GM12878 (cell line): Measurements from ENCODE around the gene ASMTL. TPM values are rescaled to one million over a fixed set of nuclear protein-coding genes. Genes with fewer than 3 reads are reported as not detected.
A peak's percentile ranks its signal among the peaks of the same experiment; 100 is the strongest.

Experiments
- ATAC-seq: fragments of 200-7000 bp; cut with Tn5 transposase; 3 replicates; pipeline ENCODE4 v1.9.1; 2020; ENCODE audit warnings: mild to moderate bottlenecking, moderate library complexity
- BruUV-seq: library from RNA; stranded (reverse); fragments of 400-500 nt; replicated peaks from 2 replicates; lab custom pipeline; 2021; lab: Mats Ljungman, UMichigan
- CTCF ChIA-PET: fragments of 300-600 bp; sonication (Branson Sonifier 250); formaldehyde crosslinking; extraction: SDS; loops from one replicate; lab custom pipeline; 2021; ENCODE audit warnings: inconsistent platforms; lab: Yijun Ruan, JAX
- POLR2A ChIA-PET: fragments of 350-600 bp; formaldehyde crosslinking; extraction: SDS; loops from one replicate; lab custom pipeline; 2021; ENCODE audit warnings: inconsistent platforms; lab: Charles Lee
- RAD21 ChIA-PET: fragments of 300-600 bp; sonication (Branson Sonifier 250); formaldehyde crosslinking; loops from one replicate; lab custom pipeline; 2023; ENCODE audit warnings: antibody characterized with exemption; ENCODE audit not compliant: unreplicated experiment; lab: Charles Lee
- SMC1A ChIA-PET: fragments of 300-600 bp; sonication (Branson Sonifier 250); formaldehyde crosslinking; loops from one replicate; lab custom pipeline; 2023; ENCODE audit not compliant: unreplicated experiment, uncharacterized antibody; lab: Charles Lee
- DNase-seq: peaks from one replicate; pipeline ENCODE4 v3.0.0-alpha.2; 2011; ENCODE audit warnings: low read depth, low spot score
- FAIRE-seq: peaks from 3 replicates; lab custom pipeline; 2011; peaks lifted over from hg19 to GRCh38; lab: Jason Lieb, UNC
- H2AFZ ChIP-seq: 2 replicates; pipeline ENCODE4 v1.6.0; 2011; ENCODE audit warnings: low read depth, low read length, control low read depth; ENCODE audit not compliant: control insufficient read depth
- H3K27ac ChIP-seq: 2 replicates; pipeline ENCODE4 v1.5.1; 2011; ENCODE audit warnings: control low read depth; ENCODE audit not compliant: control insufficient read depth, insufficient read depth
- H3K27me3 ChIP-seq, 2 experiments: replicated peaks in 1 of 2; 2 replicates each; pipeline versions ENCODE4 v1.6.0 to v1.6.1; 2011; ENCODE audit warnings: low read length in 1 of 2; ENCODE audit not compliant: control insufficient read depth in 2 of 2, insufficient read depth in 2 of 2
- H3K36me3 ChIP-seq, 2 experiments: 2 replicates each; pipeline ENCODE4 v1.5.1; 2011; ENCODE audit warnings: low read length in 1 of 2; ENCODE audit not compliant: control insufficient read depth in 2 of 2, insufficient read depth in 2 of 2
- H3K4me1 ChIP-seq: 2 replicates; pipeline ENCODE4 v1.6.1; 2011; ENCODE audit warnings: mild to moderate bottlenecking, low read length, moderate library complexity, mixed read lengths; ENCODE audit not compliant: control insufficient read depth, insufficient read depth
- H3K4me2 ChIP-seq: 2 replicates; pipeline ENCODE4 v1.6.0; 2011; ENCODE audit warnings: control low read depth; ENCODE audit not compliant: control insufficient read depth, insufficient read depth
- H3K4me3 ChIP-seq: fragments of 200-600 bp; sonication (generic); 2 replicates; pipeline ENCODE4 v1.5.1; 2016
- H3K79me2 ChIP-seq: 2 replicates; pipeline ENCODE4 v1.6.0; 2011; ENCODE audit warnings: low read length; ENCODE audit not compliant: control insufficient read depth, insufficient read depth
- H3K9ac ChIP-seq: 2 replicates; pipeline ENCODE4 v1.8.0; 2011; ENCODE audit warnings: low read length, control low read depth, mixed read lengths; ENCODE audit not compliant: control insufficient read depth, insufficient read depth
- H3K9me3 ChIP-seq: replicated peaks from 3 replicates; pipeline ENCODE4 v1.5.1; 2011; ENCODE audit warnings: mild to moderate bottlenecking, low read length; ENCODE audit not compliant: control insufficient read depth, insufficient read depth
- H4K20me1 ChIP-seq: 2 replicates; pipeline ENCODE4 v1.6.0; 2011; ENCODE audit not compliant: control insufficient read depth, insufficient read depth
- CBX5 ChIP-seq: sonication (generic); IDR thresholded peaks from 2 replicates; pipeline ENCODE4 v1.6.1; 2016; ENCODE audit warnings: low read depth, moderate library complexity, mild to moderate bottlenecking, inconsistent platforms
- CHD2 ChIP-seq: IDR thresholded peaks from 2 replicates; pipeline ENCODE4 v1.6.1; 2011; ENCODE audit warnings: low read depth, low read length, improper control_type of control experiment, borderline replicate concordance
- IKZF1 ChIP-seq: fragments of 450-650 bp; conservative IDR thresholded peaks from 2 replicates; pipeline ENCODE4 v1.6.1; 2017; ENCODE audit warnings: antibody characterized with exemption, mild to moderate bottlenecking
- NR2F1 ChIP-seq: fragments of 450-650 bp; conservative IDR thresholded peaks from 2 replicates; pipeline ENCODE4 v1.6.1; 2017; ENCODE audit warnings: mild to moderate bottlenecking
- NRF1 ChIP-seq: conservative IDR thresholded peaks from 2 replicates; pipeline ENCODE4 v1.6.1; 2011; ENCODE audit warnings: mild to moderate bottlenecking, low read depth, low read length, improper control_type of control experiment
- PAX5 ChIP-seq: IDR thresholded peaks from 2 replicates; pipeline ENCODE4 v1.6.1; 2011; ENCODE audit warnings: low read depth, low read length, borderline replicate concordance
- POLR2AphosphoS2 ChIP-seq: IDR thresholded peaks from 2 replicates; pipeline ENCODE4 v1.6.1; 2011; ENCODE audit warnings: low read depth, mild to moderate bottlenecking, low read length, improper control_type of control experiment, moderate library complexity
- POU2F2 ChIP-seq: IDR thresholded peaks from 3 replicates; pipeline ENCODE4 v1.6.1; 2011; ENCODE audit warnings: low read depth, mild to moderate bottlenecking, low read length, borderline replicate concordance
- RAD51 ChIP-seq: fragments of 450-650 bp; IDR thresholded peaks from 2 replicates; pipeline ENCODE4 v1.6.1; 2016; ENCODE audit warnings: moderate library complexity, mild to moderate bottlenecking, inconsistent platforms
- SPI1 ChIP-seq: IDR thresholded peaks from 2 replicates; pipeline ENCODE4 v1.6.1; 2011; ENCODE audit warnings: low read depth, mild to moderate bottlenecking, low read length, moderate library complexity, borderline replicate concordance; ENCODE audit not compliant: insufficient read depth
- SUZ12 ChIP-seq: fragments of 200-600 bp; sonication (generic); IDR thresholded peaks from one replicate; pipeline ENCODE4 v1.6.1; 2018; ENCODE audit warnings: antibody characterized with exemption, mild to moderate bottlenecking; ENCODE audit not compliant: unreplicated experiment
- YBX1 ChIP-seq: fragments of 450-650 bp; IDR thresholded peaks from 2 replicates; pipeline ENCODE4 v1.6.1; 2016; ENCODE audit warnings: antibody characterized with exemption
- whole genome bisulfite sequencing: methylation state at CpG from one replicate; pipeline ENCODE4 v1.1.6; 2016; ENCODE audit warnings: low lambda C conversion rate; ENCODE audit not compliant: insufficient replicate concordance, insufficient coverage; ENCODE audit errors: missing lambda C conversion rate; 5-methylcytosine and 5-hydroxymethylcytosine counted together
- in situ Hi-C: fragments of 300-500 bp; cut with MboI; formaldehyde crosslinking; loops from 9 replicates; pipeline ENCODE4 v1.14.3; 2018; ENCODE audit warnings: mixed read lengths
- intact Hi-C: fragments of 100-400 bp; cut with micrococcal nuclease; formaldehyde crosslinking; loops from one replicate; pipeline ENCODE4 v1.14.2; 2022; ENCODE audit not compliant: unreplicated experiment
- polyA plus RNA-seq, 11 experiments: library from polyadenylated mRNA; depleted of rRNA in 4 of 11; unstranded in 6 of 11; stranded (reverse) in 5 of 11; fragments of >200 nt; fragmentation: Nextera tagmentation in 4 of 11; fragmentation: Illumina TruSeq in 1 of 11; extraction: Ambion mirVana in 4 of 11; extraction: Trizol in 1 of 11; gene quantifications; 1 replicate in 1 of 11; 2 replicates in 10 of 11; pipeline versions ENCODE4 v1.2.1 to v1.2.3, GENCODE V29; 2011 to 2016; ENCODE audit warnings: inconsistent platforms in 2 of 11, missing spikeins in 2 of 11, low read depth in 1 of 11
- total RNA-seq, 4 experiments: library from RNA; depleted of rRNA in 3 of 4; stranded (reverse); fragments of >200 nt in 3 of 4; fragmentation: Illumina TruSeq in 1 of 4; extraction: Trizol in 1 of 4; gene quantifications; 2 replicates each; pipeline versions ENCODE4 v1.2.1 to v1.2.3, GENCODE V29; 2013 to 2021
- TF ChIP-seq, protein P1 (sequence below): fragments of 450-650 bp; IDR thresholded peaks from 2 replicates; pipeline ENCODE4 v1.6.1; 2018; ENCODE audit warnings: mild to moderate bottlenecking, low read depth, moderate library complexity; ENCODE audit not compliant: partially characterized antibody
- TF ChIP-seq, protein P2 (sequence below): IDR thresholded peaks from 2 replicates; pipeline ENCODE4 v1.6.1; 2012; ENCODE audit warnings: low read depth, low read length, improper control_type of control experiment

The ASMTL gene
- total and polyA plus RNA-seq, 10 of the 15 experiments (the other 5 are each of a cell fraction or from before 2014, with no cell fraction given) = 1.6 to 51.9 (median 32.1) TPM

DNA sequence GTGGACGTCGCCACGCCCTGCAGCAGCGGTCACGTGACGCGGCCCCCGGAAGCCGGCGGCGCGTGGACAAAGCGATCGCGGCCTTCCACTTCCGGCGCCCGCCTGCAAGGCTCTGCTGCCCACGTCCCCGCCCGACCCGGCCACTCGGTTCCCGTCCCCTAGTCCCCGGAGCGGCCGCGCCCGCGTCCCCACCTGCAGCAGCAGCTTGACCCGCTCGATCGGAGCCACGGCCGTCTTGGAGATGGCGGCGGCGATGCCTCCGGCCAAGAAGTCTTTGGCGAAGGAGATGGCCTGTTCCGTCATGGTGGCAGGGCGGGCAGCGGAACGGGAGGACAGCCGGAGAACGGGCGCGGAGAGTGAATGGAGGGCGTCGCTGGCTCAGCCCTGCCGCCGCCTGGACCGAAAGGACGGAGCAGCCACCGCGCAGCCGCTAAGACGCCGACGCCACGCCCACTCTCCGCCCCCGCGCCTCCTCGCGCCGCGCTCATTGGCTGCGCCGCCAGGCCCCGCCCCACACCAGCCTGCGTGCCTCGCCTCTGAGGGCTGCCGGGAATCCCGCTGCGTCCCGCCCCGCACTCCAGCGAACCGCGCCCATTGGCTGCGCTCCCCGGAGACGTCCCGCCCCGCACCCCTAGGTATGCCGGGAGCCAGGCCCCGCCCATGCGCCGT is 60.9 kb downstream of the ASMTL start, which contains the start of gene SLC25A6 (continued):
- TF ChIP-seq CHD2 (peak; percentile 62; the same call in 1 of the 2 replicates), YBX1 (no peak), CBX5 (no peak), SUZ12 (no peak), POU2F2 (0 out of 3 replicates have a peak, but pooled peaks have one; percentile 27)
- TF ChIP-seq, protein P1, sequence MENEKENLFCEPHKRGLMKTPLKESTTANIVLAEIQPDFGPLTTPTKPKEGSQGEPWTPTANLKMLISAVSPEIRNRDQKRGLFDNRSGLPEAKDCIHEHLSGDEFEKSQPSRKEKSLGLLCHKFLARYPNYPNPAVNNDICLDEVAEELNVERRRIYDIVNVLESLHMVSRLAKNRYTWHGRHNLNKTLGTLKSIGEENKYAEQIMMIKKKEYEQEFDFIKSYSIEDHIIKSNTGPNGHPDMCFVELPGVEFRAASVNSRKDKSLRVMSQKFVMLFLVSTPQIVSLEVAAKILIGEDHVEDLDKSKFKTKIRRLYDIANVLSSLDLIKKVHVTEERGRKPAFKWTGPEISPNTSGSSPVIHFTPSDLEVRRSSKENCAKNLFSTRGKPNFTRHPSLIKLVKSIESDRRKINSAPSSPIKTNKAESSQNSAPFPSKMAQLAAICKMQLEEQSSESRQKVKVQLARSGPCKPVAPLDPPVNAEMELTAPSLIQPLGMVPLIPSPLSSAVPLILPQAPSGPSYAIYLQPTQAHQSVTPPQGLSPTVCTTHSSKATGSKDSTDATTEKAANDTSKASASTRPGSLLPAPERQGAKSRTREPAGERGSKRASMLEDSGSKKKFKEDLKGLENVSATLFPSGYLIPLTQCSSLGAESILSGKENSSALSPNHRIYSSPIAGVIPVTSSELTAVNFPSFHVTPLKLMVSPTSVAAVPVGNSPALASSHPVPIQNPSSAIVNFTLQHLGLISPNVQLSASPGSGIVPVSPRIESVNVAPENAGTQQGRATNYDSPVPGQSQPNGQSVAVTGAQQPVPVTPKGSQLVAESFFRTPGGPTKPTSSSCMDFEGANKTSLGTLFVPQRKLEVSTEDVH = no peak
- TF ChIP-seq, protein P2, sequence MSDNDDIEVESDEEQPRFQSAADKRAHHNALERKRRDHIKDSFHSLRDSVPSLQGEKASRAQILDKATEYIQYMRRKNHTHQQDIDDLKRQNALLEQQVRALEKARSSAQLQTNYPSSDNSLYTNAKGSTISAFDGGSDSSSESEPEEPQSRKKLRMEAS = peak; percentile 95

DNA sequence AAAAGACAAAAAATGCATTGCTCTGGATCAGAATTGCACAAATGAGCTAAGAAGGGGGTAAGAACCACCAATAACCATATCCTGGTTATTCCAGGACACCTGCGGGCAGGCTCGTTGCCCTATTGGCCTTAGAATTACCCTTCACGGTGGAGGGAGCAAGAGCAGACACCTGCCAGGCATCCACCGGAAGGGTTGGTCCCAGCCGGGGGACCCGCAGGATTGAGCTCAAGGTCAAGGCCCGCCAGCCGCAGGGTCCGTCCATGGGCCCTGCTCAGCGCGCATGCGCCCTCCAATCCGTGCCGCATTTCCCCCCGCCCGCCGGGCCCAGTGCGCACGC is 61.4 kb downstream of the ASMTL start:
- ATAC-seq (peak; percentile 54), DNase-seq (peak; percentile 69), FAIRE-seq (peak; percentile 92)
- intact Hi-C loops (no loop called here), in situ Hi-C loops (no loop called here)
- under 1% methylated on average over 11 of the region's 19 CpGs for WGBS
- no TSS peak for BruUV-seq
- H3K27me3 ChIP-seq = no peaks in the 10 kb centered on the region
- H4K20me1 ChIP-seq = peaks cover 19% of the 10 kb centered on the region; the same call in 1 of the 2 replicates
- peak overlapping the region; percentile 65 for H3K4me2 ChIP-seq
- peak overlapping the region; percentile 99 for H3K9ac ChIP-seq
- peak overlapping the region; percentile 94 for H3K4me3 ChIP-seq
- peaks cover 75% of the 10 kb centered on the region for H3K79me2 ChIP-seq
- ChIA-PET SMC1A (no interaction called here), CTCF (no interaction called here), POLR2A (no interaction called here), RAD21 (no interaction called here)
- no peaks in the 10 kb centered on the region for H3K9me3 ChIP-seq
- no peak for TF ChIP-seq RAD51
- 0 out of 2 replicates have a peak, but pooled peaks have one; percentile 86 for TF ChIP-seq IKZF1
- 0 out of 2 replicates have a peak, but pooled peaks have one; percentile 18 for TF ChIP-seq POLR2AphosphoS2
- no peak for TF ChIP-seq SUZ12
- 0 out of 2 replicates have a peak, but pooled peaks have one; percentile 34 for TF ChIP-seq PAX5
- TF ChIP-seq NRF1 = peak; percentile 69
- 0 out of 2 replicates have a peak, but pooled peaks have one; percentile 10 for TF ChIP-seq NR2F1
- peak; percentile 19; the same call in 1 of the 2 replicates for TF ChIP-seq SPI1
- peaks cover 24 to 36% of the 10 kb centered on the region in 2 experiments for H3K36me3 ChIP-seq
- no peak overlapping the region for H2AFZ ChIP-seq
- H3K4me1 ChIP-seq = peaks cover 10% of the 10 kb centered on the region
- peak overlapping the region; percentile 99 for H3K27ac ChIP-seq
